Stromal cell of bone marrow (primary cell): Measurements from ENCODE around the gene SRPX.

Experiments used
- DNase-seq: peaks from one replicate; pipeline ENCODE4 v3.0.0-alpha.2; 2012; ENCODE audit warnings: low read depth

The SRPX gene

DNA sequence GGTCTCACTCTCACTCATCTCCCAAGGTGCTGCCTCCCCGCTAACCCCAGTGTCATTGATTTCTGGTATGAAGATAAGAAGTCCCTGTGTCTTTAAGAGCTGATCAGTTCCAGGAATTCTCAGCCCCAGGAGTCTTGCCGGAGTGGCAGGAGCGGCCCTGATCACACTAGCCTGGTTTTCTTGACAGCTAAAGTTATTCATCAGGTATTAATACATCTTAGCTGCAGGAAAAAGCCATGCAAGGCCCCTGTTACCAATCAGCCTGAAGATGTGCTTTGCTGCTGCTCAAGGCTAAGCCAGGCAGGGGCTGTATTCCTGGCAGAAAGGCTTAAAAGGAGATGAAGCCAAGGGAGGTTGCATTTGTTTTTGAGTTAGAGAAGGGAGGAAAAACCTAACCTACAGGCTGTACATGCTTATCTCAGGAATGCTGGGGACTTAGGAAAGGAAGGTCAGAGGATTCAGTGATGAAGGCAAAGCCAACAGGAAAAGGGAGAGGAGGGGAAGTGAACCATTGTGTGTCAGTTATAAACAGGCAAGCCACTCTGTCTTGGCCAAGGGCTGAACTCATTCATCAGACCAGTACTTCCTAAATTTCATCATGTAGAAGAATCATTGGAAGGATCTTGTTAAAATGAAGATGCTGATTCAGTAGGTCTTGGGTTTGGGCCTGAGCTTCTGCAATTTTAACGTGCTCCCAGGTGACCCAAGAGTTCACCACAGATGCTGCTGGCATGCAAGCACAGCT, 8.6 kb downstream of the SRPX start:
- DNase-seq = no peak

DNA sequence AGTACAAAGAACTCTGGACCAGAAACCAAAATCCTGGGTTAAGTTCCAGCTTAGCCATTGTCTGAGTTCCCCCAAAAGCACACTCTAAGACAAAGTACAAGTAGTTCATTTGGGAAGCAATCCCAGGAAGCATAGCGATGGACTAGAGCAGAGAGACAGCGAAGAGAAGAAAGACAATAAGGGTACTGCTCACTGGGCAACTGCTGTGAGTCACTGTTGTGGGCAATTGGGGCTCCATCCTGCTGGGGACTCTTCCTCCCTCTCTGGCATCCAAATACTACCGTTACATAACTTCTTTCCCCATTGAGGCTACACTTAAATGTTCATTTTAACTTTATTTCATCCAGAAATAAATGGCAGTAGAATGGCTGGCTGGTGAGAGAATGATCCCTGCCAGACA, 14.1 kb downstream of the SRPX start:
- DNase-seq = no peak

DNA sequence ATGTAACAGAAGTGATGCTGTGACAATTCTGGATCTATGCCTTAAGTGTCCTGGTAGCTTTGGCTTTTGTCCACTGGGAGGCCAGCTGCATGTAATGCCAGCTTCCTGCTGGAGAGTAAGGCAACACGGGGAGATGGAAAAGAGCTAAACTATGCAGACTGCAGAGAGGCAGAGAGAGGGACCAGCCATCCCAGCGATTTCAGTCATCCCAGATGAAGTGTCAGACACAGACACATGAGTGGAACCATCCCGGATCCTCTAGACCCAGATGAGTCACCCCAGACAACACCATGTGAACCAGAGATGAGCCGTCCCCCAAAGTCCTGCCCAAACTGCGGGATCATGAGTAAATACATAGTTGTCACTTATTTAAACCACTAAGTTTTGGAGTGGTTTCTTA, 14.6 kb downstream of the SRPX start:
- DNase-seq = no peak

DNA sequence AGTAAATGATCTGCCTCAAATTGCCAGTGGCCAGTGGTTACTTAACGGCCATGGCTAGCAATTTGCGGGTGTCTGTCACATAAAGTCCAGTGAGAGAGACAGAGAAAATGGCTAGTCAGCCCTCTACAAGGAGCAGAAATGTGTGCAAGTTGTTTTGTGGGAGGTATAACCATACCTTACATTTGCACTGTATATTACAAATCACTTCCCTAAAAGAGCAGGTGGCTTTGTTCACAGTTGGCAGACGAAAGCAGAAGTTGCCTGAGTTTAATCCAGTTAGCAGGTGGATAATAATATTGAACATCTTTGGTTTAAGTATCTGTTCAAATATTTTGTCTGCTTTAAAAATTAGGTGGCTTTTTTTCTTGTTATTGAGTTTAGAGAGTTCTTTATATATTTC, 15.6 kb downstream of the SRPX start:
- DNase-seq = no peak

DNA sequence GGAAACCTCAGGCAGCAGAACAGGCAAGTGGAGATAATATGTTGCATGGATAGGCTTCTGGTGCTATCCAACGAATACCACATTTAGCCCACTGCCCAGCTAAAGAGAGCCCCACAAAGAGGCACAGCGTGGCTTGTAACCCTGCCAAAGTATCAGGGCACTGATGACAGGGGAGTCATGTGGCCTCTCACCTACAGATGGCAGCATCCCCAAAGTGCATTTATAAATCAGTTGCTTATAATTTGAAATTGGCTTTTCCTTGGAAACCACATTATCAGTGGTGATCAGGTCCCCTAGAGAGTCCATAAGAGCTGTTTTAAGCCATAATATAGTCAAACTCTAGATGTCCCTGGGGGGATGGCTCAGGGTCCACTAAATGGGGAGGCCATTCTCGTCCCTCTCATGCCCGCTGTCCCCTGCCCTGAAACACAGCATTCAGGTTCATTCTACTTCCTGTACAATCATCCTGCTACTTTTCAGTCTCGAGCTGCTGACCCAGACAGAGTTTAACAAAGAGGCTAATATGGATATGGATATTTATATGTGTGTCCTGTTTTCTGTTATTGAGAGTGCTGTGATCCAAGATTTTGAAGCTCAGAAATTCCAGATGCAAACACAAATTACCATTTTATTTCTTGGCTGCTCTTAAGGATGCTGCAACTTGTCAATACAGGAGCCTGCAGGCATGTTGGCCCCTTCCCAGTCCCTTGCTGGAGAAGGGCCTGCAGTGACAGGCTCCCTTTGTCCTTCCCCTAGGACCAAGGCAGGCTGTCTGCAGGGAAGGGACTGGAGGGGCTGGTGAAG, 28.5 kb downstream of the SRPX start:
- no peak for DNase-seq

DNA sequence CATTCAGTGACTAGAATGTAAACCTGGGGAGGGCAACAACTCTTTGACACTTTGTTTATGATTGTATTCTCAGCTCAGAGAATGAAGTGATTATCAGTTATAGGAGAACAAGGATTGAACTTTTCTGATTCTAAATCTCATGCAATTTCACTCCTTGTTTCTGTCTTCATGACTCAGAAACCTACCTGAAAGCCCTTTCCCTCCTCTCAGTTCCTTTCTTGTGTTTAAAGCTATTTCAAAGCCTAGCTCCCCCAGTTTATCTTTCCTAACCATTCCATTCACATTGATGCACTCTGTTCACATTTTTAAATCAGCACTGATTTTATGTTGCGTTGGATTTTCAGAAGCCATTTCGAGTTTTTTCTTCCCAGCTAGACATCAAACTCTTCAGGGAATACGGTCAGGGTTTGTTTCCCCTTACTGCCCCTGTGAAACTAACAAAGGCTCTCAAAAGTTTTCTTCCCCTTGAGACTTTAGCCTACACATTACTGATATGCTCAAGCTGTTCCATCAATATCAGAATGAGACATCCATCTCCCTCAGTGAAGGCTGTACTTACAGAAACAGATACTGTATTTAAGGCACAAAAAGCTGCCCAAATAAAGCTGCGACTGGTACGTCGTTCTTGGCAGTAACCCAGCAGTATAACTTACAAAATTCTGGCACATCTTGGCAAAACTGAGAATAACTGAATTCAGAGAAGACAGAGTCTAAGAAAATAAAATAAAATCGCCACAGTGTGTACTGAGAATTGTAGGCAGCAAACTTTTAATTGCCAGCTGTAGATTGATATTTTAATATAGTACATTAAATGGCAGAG, 31.0 kb downstream of the SRPX start:
- DNase-seq = no peak

DNA sequence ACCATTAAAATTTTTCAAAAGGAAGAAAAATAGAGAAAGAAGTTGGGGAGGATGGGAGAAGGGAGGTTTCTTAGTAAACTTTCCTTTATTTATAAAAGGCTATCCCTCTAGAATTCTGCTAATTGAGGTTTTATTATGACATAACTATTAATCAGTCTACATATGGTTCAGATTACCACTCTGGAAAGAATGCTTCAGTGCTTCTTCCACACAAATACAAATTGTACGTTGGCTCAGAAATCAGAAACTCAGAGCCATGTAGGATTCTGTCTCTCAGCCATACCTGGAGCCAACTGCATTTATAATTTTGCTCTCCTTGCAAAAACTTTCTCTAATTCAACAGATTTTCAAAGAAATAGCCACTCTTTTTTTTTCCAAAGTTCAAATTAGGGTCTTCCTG, 37.1 kb downstream of the SRPX start:
- no peak for DNase-seq

DNA sequence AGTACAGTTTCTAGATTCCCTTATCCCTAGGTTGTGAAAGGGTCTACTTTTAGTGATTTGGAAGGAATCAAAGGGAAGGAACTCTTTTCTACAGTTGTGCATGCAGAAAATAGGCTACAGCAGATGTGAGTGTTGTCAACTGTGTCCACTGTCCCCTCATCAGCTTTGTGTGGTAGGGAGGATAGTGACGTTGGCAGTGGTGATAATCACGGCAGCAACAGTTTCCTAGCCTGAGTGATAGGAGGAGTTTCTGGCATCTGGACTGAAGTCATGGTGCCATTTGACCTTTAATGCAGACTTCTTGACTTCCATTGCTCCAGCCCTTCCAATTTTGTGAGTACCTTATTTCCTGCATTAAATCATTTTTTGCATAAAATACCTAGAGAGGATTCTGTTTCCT, 39.3 kb downstream of the SRPX start:
- DNase-seq = no peak

DNA sequence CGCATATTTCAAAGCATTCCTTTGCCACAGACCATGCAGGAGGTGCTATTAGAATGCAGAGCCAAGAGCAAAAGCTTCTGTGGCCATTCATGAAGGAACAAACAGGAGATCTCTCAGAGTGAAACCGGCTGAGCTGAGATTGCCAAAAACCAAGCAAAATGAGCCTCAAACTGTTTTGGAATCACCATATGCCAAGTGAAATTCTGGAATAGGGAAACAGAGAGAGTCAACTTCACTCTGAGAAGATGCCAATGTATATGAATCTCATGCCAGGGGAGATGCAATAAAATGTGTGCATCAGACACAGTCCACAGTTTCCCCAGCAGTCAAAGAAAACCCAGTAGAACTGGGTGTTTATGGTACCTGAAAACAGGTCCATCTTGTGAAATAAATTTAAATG, 42.3 kb downstream of the SRPX start:
- no peak for DNase-seq

DNA sequence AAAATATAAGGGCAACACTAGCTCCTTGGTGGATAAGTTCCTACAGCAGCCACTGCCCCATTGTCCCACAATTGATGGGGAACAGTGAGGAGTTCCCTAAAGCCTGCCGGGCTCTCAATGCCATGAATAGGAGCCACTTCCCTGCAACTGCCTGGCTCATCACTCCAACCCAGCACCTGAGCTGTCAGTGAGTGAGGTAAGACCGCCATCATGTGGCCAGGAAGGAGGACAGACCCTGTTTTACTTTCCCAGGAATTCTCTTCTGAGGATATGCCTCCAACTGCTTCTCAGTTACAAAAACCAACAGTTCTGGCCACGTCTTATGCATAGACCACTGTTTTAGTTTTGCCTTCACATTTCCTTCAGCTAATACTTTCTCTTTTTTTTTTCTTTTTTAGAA, 45.5 kb downstream of the SRPX start:
- no peak for DNase-seq

DNA sequence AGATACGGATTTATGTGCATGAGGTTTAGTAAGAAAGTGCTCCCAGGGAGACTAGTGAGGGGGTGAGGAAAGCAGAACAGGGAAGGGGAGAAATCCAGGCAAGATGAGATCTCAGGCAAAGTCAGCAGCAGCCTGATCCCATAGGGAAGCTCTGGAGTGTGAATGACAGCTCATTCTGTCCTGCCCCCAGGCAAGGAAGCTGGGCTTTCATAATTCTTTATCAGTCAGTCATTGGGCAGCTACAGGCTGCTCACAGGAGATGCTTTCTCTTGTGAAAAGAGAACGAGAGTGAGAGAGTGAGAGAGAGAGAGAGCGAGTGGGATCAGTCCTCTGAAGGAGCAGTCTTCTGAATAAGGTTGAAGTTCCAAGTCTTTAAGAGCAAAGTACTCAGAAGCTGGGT, 48.1 kb downstream of the SRPX start:
- DNase-seq = no peak

DNA sequence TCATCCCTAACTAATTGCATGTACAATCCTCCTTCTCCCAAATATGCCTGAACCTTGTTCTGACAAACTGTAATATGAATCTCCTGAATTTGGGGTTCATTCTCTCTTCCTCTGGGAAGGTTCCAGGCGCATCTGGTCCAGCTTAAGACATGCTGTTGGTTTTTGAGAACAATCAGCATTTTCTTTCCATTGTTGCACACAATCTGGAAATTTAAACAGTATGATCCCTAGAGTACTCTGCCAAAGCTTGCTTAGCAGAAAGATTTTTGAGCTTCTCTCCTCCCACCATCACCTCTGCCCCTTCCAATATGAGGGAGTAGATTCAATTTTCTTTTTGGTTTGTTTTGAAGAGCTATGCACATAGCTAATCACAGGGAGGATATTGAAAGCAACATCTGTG, 50.1 kb downstream of the SRPX start:
- no peak for DNase-seq

DNA sequence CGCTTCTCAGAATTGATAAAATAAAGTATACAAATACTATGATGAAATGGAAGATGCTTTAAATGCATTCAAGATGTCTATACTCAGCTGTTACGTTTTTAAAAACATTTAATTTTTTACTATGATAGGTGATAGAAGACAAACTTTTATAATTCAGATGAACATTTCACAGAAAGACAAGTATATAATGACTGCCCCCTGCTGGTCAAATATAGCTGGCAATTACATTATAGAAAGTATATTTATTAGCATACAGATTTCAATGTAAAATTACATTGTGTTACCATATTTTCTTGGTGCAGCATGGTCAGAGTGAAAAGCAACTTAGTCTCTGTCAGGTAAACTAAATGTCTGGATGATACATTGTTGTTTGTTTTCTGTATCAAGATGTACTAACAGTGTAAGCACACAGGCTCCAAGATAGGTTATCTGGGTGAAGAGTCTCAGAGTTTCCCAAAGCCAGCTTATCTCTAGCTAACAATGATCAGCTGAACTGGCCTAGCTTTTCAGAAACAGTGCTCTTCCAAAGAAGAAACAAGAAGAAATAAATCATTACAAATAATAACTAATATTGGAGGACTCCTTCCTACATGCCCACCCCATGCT, 54.1 kb downstream of the SRPX start:
- DNase-seq = no peak

DNA sequence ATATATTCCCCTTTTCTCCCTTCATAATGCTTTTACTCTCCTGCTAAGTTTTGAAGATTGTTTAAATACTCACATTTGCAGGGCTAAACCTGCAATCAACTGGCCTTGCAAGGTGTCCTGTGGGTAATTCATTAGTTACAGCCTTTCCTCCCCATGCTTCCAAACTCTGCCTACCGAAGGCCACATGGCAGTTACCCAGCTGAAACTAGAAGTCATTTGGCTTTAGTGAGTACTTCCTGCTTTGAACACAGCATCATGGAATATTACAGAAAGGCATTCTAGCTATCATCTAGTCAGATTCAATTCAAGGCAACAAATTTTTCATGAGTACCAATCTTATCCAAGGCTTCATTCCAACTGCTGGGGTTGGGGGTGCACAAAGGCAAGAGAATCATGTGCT, 55.6 kb downstream of the SRPX start:
- DNase-seq = no peak

DNA sequence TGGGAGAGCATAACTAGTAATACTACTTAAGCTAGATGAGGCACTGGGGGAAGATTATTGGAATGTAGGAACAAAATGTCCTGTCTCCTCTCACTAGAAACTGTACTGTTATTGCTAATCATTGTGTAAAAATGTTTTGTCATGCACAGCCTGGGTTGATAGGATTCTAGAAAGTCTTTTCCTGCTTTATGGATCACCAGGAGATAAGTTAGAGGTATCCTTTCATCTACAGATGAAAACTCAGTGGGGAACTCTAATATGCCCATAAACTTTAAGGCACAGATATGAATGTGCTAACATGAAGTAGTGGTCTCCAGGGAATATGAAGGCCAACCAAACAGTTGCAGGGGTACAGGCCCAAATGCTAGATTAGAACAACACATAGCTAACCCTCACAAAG, 57.5 kb downstream of the SRPX start:
- no peak for DNase-seq

DNA sequence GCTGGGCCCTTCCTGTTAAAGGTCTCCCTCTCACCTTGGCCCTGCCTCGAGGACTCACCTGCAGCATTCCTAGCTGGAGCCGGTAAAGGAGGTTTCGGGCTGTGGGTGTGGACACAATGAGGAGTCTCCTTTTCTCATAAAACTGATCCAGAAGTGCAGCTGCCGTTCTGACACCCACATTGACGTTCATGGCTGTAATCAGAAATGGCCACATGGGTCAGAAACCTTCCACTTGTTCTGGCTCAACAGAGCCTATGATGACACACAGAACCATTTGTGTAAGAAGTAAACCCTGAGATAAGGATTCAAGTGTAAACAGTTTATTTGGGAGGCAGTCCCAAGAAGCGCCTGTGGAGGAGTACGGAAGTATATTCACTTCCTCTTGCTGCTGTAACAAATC, 63.8 kb downstream of the SRPX start:
- no peak for DNase-seq

DNA sequence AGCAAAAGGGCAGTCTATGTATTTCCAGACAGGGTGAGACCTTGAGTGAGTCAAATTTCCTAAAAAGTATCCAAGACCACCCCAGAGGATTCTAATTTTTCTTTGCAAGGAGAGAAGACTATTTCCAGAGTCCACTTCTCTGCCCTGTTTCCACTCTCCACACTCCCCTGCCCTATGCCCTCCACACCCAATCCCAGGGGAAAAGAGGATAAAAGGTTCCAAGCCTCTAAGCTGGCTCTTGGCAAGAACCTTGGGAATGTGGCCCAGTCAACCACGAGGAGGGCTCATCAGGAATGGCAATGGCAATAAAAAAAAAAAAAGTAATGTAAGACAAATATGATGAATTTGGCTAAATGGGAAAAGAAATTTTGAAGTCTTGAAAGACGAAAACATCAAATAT, 65.9 kb downstream of the SRPX start:
- peak; percentile 56 for DNase-seq

DNA sequence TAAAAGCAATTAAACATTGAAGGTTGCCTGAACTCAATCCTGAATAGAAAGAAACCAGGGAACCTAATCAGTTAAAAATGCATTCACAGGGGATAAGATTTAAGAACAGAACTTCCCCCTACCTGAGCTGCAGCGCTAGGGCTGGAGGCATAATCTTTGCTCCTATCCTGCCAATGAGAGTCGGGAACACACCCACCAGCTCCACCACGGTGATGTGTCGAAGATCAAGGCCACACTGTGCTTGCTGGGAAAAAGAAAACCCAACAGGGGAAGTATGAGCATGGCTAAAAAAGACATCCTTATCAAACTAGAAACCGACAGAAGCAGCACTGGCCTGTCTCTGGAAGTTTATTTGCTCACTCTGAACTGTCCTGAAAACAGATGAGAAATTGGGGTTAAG, 66.3 kb downstream of the SRPX start:
- DNase-seq = no peak

DNA sequence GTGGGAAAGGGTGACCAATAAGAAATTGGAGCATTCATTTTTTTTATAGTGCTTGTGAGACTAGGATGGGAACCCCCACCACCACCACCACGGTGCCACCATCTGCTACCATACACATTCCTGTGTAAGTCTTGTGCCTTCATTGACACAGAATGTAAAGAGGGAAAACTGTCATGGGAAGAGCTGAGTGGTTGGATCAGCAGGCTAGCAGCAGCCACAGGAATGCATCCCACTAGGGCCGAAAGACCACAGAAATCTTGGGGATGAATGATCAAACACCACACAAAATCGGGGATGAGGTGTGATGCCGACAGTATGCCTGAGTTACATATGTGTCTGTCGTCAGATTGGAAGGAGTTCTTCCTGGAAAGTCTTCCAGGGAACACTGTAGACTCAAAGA, 69.2 kb downstream of the SRPX start:
- no peak for DNase-seq

DNA sequence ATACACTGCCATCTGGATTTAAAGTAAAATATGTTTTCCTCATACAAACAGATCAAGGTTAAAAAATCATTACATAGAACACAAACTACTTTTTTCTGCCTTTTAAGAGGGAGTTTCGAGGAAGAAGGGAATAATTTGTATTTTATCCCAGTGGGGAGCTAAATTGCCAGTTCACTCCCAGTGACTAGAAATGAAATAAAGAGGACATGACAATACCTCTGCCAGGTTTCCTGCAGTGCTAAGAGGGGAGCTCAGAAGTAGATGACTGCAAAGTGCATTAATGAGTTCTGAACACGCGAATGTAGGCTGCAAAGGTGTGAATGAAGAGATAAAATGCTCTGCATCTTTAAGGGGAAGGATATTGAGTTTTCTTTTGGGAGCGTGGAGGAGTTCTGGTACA, 69.7 kb downstream of the SRPX start:
- DNase-seq = no peak

DNA sequence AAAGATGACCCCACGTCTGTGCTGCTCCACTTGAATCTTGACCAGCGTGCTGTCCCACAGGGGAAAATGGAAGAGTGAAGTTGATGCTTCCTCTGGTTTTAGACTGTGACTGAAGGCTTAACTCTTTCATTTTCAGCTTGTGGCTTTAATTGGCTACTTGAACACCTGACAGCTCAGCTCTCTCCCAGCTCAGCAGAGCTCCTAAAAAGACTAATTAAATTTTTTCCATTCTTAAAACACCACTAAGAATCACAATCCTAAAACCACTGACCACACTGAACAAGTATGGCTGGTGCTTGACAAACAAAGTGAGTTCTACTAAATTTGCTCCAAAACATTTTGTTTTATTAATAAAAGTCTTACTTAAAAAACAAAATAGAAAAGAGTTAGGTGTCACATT, 71.7 kb downstream of the SRPX start:
- DNase-seq = no peak

DNA sequence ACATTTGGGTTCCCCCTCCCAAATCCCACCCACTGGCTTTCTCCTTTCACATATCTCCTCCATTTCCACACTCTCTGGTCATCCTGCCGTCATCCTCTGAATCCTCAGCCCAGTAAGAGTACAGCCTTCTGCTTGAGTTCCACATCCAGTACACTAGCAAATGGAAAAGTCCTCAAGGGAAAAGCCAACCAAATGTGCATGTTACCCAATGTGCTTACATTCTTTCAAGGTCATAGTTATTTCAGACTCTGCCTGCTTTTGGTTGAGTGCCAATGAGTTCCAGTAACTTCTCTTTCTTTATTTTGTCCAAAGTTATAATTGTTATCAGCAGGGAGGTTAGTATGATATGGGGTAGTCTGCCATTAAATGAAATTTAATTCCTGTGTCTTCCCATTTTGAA, 78.1 kb downstream of the SRPX start:
- DNase-seq = peak; percentile 36

DNA sequence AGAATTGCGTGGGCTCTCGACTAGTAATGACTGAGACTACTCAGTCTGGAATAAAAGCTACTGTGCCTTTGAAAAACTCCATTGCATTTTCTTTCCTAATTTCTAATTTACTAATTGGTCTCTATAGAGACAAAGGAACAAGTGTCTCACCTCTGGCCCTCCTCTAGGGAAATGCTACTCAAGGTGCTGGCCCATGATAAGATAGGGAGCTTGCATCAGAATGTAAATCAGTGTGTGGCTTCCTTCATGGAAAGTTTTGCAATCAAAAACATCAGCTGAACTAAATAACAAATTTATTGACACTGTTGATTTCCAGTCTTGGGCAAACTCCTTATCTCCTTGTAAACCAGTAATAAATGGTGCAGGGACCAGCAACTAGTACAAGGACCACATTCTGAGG, 81.8 kb downstream of the SRPX start:
- DNase-seq = no peak
